ENCODE results near the gene NELL1.

Gene NELL1

GRCh38 chr11:21372672-21373071 lies 703.3 kb downstream of the NELL1 start:
- DNase-seq (no peak), ATAC-seq (ENCODE audit: insufficient read depth, low read depth) (no peak)
- Histone ChIP-seq H3K36me3 (ENCODE audit: insufficient read depth, low read length) (no peaks in the 10 kb centered on the region), H3K4me2 (ENCODE audit: insufficient read depth, low read length) (no peak overlapping the region), H4K20me1 (ENCODE audit: insufficient read depth, low read length) (no peaks in the 10 kb centered on the region), H3K27ac (ENCODE audit: low read length) (no peak overlapping the region), H3K27me3 (ENCODE audit: insufficient read depth, low read length, poor library complexity) (no peaks in the 10 kb centered on the region), H3K79me2 (ENCODE audit: insufficient read depth, low read length) (no peaks in the 10 kb centered on the region), H3K4me1 (ENCODE audit: insufficient read depth, low read length) (no peaks in the 10 kb centered on the region), H3K9me3 (ENCODE audit: insufficient read depth, low read length, severe bottlenecking) (peaks cover under 1% of the 10 kb centered on the region), H2AFZ (ENCODE audit: low read depth, low read length) (no peak overlapping the region), H3K4me3 (ENCODE audit: low read depth in 1 of 2, low read length in 2 of 2) (no peak overlapping the region), H3K9ac (ENCODE audit: low read depth, low read length) (no peak overlapping the region)
- no peak for TF ChIP-seq EZH2 (IDR thresholded peaks at IDR 0.05; ENCODE audit: borderline replicate concordance, low read depth, low read length, severe bottlenecking)
- no peak for TF ChIP-seq CTCF (IDR thresholded peaks at IDR 0.05; ENCODE audit: borderline replicate concordance, extremely low read depth, low read length, poor library complexity, severe bottlenecking)

GRCh38 chr11:21374376-21374775 lies 705.0 kb downstream of the NELL1 start:
- DNase-seq (no peak), ATAC-seq (ENCODE audit: insufficient read depth, low read depth) (no peak)
- Histone ChIP-seq H2AFZ (ENCODE audit: low read depth, low read length) (no peak overlapping the region), H3K4me3 (ENCODE audit: low read depth in 1 of 2, low read length in 2 of 2) (no peak overlapping the region), H3K4me1 (ENCODE audit: insufficient read depth, low read length) (no peaks in the 10 kb centered on the region), H3K9ac (ENCODE audit: low read depth, low read length) (no peak overlapping the region), H3K4me2 (ENCODE audit: insufficient read depth, low read length) (no peak overlapping the region), H3K27ac (ENCODE audit: low read length) (no peak overlapping the region), H3K27me3 (ENCODE audit: insufficient read depth, low read length, poor library complexity) (no peaks in the 10 kb centered on the region), H3K36me3 (ENCODE audit: insufficient read depth, low read length) (no peaks in the 10 kb centered on the region), H3K9me3 (ENCODE audit: insufficient read depth, low read length, severe bottlenecking) (peaks cover 3% of the 10 kb centered on the region), H3K79me2 (ENCODE audit: insufficient read depth, low read length) (no peaks in the 10 kb centered on the region), H4K20me1 (ENCODE audit: insufficient read depth, low read length) (no peaks in the 10 kb centered on the region)
- TF ChIP-seq EZH2 (IDR thresholded peaks at IDR 0.05; ENCODE audit: borderline replicate concordance, low read depth, low read length, severe bottlenecking), result no peak
- no peak for TF ChIP-seq CTCF (IDR thresholded peaks at IDR 0.05; ENCODE audit: borderline replicate concordance, extremely low read depth, low read length, poor library complexity, severe bottlenecking)

- H3K36me3 ChIP-seq (ENCODE audit: insufficient read depth, low read length), result no peaks in the 10 kb centered on the region
- TF ChIP-seq EZH2 (IDR thresholded peaks at IDR 0.05; ENCODE audit: borderline replicate concordance, low read depth, low read length, severe bottlenecking), result no peak
- TF ChIP-seq CTCF (IDR thresholded peaks at IDR 0.05; ENCODE audit: borderline replicate concordance, extremely low read depth, low read length, poor library complexity, severe bottlenecking), result no peak
- no peak overlapping the region for H3K9ac ChIP-seq (ENCODE audit: low read depth, low read length)
- no peaks in the 10 kb centered on the region for H3K79me2 ChIP-seq (ENCODE audit: insufficient read depth, low read length)
- no peaks in the 10 kb centered on the region for H3K4me1 ChIP-seq (ENCODE audit: insufficient read depth, low read length)
- no peaks in the 10 kb centered on the region for H3K9me3 ChIP-seq (ENCODE audit: insufficient read depth, low read length, severe bottlenecking)
- no peak overlapping the region for H2AFZ ChIP-seq (ENCODE audit: low read depth, low read length)
- no peaks in the 10 kb centered on the region for H4K20me1 ChIP-seq (ENCODE audit: insufficient read depth, low read length)
- H3K4me2 ChIP-seq (ENCODE audit: insufficient read depth, low read length), result no peak overlapping the region
- ATAC-seq (ENCODE audit: insufficient read depth, low read depth), result no peak
- H3K4me3 ChIP-seq (ENCODE audit: low read depth in 1 of 2, low read length in 2 of 2), result no peak overlapping the region
- no peaks in the 10 kb centered on the region for H3K27me3 ChIP-seq (ENCODE audit: insufficient read depth, low read length, poor library complexity)
- no peak overlapping the region for H3K27ac ChIP-seq (ENCODE audit: low read length)
- no peak for DNase-seq
Observed at GRCh38 chr11:21385669-21386440, 716.5 kb downstream of the NELL1 start.
